HPDE6-E6E7 (cell line): ENCODE results near the gene TMEM101.
"Not testable (repeated sequence)": the region's sequence is repeated elsewhere in the genome, so short reads cannot be mapped to it uniquely, and the experiment has no call there.

ENCODE experiments used
- DNase-seq: peaks from one replicate; pipeline ENCODE4 v3.0.0; 2011; ENCODE audit warnings: missing footprints; ENCODE audit errors: extremely low spot score

The TMEM101 gene

DNA sequence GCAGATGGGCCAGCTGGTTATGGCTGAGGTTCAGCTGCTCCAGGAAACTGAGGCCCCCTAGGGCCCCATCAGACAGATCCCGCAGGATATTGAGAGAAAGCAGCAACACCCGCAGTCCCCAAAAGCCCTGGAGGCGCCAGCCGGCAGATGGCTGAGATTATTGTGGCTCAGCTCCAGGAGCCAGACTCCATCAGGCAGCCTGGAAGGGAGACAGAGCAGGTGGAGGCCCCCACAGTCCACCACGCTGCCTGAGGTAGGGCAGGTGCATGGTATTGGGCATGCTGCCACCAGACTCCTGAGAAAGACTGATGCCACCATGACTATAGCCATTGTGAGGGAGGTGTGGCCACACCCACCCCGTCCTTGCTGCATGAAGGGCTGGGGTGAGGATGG, 9.5 kb upstream of the TMEM101 start:
- no peak for DNase-seq

DNA sequence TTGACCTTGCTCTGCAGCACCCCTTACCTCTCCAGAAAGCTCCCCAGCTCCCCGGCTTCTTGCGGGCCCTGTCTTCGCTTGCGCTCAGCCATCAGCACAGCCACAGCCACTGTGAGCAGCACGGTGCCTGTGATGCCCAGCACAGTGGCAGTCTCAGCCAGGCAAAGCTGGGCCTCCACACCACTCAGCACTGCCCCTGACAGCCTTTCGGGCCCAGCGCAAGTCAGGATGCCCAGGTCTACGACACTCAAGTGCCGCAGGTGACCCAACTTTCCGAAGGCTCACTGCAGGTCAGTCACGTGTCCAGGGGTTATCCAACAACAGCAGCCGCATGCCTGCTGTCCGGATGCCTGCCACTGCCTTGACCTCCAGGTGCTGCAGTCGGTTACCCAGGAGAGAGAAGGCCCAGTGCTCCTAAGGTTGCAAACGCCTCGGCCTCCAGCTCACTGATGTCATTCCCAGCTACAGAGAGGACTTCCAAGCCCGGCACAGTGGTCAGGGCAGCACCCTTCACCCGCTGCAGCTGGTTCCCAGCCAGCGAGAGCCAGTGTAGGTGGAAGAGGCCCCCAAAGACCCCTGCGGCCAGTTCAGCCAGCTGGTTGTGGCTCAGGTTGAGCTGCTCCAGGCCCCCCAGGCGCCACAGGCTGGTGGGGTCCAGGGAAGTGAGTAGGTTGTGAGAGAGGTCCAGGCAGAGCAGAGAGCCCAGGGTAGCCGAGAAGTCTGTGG, 8.9 kb upstream of the TMEM101 start:
- DNase-seq: no peak

DNA sequence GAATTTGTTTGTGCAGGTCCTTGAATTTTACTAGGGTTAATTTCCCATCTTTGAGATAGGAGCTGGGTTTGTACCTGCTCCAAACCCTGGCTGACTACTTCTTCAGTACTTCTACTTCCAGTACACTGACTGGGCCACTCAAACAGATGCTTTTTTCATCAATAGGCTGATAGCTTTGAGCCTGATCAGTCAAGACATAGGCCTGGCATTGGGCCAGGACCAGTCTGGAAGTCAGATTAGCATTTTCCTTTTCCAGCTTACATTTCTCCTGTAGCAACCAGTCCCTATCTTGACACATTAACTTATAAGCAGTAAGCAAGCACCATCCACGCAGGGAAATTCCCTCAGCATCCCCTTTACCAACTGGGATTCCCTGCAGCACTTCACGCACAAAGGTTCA, 7.5 kb upstream of the TMEM101 start:
- DNase-seq: no peak

DNA sequence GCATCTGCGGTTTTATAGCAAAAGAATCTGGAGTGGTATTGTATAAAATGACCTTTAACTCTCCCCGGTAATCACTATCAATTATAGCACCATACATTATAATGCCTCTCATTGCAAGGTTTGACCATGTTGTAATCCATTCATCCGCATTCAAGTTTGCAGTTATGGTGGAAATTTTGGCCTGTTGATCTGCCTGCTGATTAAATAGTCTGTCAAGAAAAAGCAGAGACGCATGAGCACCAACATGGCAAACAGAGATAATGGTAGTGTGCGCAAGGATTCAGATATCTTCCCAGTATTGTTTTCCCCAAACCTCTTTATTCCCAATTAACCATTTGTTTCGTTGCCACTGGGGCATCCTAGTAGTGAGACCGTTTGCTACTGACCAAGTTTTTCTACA, 6.5 kb upstream of the TMEM101 start:
- DNase-seq: not testable (repeated sequence)

DNA sequence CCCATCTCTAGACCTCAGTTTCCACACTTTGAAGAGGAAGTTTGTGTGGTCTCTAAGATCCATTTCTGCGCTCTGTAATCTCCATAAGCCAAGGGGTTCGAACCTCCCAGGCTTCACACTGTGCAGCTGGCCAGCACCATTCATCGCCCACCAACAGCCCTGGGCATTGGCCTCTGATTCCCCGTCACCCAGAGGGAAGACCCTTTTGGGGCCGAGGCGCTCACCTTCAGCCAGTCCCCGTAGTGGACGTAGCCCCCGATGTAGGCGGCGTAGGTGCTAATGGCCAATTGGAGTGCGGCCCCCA, 678 bp downstream of the TMEM101 start:
- no peak for DNase-seq

DNA sequence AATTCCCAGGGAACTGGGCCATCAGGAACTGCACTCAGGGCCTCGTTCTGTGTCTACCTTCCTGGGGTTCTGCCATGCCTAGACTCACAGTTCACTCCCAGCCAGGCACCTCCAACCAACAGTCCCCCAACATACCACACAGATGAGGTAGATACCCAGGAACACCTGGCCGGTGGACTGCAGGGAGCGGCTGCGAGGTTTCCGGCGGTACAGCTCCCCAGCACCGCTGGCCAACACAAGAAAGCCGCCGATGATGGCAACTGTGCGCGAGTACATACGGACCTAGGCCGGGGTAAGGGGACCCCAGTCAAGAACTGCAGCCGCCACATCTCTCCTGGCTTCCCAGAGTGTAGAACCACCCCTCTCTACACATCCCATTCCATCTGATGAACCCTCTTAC, 1.9 kb downstream of the TMEM101 start:
- no peak for DNase-seq

DNA sequence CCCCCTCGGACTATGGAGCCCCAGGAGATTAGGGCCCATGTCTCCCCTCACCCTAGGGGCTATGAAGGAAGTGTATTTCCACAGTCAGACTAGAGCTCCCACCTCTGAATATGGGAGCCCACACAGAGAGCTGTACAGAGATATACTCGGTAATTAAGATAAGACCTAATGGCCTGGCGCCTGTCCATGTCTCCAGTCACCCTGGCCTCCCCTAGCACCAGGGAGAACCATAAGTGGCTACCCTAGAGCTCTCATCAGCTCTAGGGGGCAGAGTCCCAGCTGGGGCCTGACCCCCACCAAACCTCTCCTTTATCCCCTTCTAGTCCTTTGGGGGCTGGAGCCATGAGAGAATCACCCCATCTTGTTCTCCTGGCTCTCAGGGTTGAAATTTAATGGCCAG, 2.4 kb downstream of the TMEM101 start:
- DNase-seq: no peak

DNA sequence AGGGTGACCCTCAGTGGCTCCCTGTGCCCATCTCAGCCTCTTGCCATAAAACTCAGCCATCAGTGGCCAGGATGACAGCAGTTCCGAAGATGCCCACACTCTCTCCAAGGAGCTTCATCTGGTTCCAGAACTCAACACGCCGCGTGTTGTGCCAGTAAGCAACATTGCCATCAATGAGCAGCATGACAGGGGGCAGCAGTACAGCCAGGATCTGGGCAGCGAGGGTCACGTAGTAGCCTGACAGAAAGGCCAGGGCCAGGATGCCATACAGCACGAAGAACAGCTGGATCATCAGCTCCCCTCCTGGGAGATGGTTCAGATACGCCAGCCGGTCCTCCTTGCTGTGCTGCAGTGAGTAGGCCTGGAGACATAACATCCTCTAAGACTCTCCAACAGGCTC, 2.9 kb downstream of the TMEM101 start:
- DNase-seq: no peak

DNA sequence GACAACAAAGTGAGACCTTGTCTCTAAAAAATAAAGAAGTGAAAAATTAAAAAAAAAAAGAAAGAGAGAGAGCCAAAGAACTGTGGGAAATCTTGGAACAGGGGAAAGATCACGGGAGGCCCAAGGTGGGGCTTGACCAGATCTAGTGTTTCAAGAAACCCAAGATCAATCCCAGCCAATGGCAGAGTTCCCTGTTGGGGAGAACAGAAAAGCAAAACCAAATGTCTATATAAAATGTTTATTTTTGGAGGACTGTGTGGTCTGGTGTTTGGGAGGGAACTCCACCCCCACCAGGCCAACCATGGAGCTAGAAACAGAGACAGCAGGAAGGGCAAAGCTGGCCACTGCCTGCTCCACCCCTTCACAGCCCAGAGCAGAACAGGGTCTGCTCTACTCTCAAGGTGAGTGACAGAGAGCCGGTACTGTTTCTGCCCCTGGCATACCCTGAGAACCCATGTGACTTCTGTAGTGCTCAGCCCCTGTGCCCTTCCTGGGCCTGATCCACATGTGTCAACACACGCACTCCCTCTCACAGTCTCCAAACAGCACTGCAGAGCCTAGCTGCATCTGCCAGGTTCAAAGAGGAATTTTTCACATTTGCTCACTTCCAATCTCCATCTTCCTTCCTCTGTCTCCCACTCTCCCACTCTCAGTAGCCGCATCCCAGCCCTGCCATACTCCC, 3.7 kb downstream of the TMEM101 start:
- no peak for DNase-seq

DNA sequence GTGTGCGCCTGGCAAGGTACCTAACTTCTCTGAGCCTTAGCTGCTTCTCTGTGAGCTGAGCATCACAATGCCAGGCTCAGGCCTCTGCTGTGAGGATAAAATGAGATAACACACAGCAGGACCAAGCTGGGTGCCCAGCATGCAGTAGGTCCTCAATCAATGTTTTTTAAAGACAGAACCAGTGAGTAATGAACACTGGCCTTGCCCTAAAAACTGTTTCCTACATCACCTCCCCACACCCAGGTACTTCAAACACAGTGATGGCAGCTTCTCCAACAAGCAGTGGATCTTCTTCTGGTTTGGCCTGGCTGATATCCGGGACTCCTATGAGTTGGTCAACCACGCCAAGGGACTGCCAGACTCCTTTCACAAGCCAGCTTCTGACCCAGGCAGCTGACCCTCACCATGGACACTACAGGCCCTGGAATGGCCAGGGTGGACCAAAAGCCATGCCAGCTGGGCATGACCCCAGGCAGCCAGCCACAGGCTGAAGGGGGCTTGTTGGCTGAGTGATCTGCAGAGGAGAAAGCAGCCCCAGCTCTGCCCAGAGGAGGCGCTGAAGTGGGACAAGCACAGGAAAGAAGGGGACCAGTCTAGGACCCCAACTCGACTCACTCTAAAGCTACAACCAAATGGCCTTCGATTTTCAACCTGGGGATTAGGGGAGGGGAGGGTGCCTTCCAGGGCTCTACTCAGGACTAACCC, 6.4 kb downstream of the TMEM101 start:
- no peak for DNase-seq

DNA sequence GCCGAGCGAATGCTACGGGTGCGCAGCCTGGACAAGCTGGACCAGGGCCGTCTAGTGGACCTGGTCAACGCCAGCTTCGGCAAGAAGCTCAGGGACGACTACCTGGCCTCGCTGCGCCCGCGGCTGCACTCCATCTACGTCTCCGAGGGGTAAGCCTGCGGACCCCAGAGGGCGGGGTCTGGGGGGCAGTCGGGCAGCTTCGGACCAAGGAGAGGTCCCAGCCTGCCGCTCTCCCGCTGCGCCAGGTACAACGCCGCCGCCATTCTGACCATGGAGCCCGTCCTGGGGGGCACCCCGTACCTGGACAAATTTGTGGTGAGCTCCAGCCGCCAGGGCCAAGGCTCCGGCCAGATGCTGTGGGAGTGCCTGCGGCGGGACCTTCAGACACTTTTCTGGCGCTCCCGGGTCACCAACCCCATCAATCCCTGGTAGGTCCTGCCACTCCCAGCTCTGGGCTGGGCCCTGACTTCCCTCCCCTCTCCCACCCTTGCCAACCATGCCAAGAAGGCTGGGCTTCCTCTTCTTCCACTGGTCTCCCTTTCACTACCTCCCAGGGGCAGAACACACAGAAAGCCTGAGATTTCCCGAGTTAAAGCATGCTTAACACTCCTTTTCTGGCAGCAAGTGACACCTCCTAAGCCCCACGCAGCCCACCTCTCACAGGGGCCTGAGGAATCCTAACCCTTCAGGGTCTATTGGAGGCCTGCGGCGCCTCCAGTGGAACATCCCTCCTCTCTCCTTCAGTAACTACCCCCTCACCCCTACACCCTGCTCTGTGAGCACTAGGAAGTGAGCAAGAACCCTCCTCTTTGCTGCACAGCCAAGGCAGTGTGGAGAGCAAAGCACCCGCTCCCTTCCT, 7.2 kb downstream of the TMEM101 start:
- no peak for DNase-seq

DNA sequence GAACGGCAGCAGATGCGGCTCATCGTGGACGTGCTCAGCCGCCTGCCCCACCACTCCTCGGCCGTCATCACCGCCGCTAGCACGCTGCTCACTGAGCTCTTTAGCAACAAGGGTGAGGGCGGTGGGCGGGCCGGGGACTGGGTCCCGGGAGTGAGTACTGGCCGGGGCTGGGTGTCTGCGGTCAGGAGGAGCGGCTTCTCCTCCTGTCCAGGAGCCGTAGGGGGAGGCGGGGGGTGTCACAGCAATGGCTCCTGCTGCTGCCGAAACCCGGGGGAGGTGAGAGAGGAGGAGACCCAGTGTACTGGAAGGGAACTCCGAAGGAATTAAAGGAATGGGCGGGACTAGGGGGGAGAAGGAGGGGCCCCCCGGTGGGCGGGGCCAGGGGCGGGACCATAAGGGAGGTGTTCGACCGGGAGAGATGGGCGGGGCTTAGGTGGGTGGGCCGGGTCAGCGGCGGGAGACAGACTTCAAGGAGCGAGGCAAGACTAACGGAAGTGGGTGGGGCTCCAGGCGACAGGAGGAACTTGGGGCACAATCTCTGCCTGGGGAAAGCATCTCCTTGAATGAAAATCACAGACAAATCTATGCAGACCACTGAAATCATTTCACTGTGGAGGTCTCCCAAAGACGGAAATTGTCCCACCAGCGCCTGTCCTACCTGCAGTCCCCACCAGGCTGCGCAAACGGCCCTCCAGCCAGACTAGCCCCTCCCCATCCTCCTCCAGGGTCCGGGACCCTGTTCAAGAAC, 8.0 kb downstream of the TMEM101 start:
- peak; percentile 94 for DNase-seq

DNA sequence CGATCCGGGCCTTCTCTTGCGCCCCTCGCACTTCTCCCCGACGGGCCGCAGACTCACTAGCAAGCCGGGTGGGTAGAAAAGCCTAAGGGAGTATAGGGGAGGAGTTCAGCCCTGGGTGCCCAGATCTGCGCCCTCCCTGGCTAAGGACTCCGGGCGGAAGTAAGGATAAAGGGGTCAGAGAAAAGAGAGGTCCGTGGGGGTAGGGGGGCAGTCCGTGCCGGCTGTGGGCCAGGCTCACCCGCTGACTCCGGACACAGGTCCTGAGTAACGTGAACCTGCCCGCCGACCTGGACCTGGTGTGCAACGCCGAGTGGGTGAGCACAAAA, 8.5 kb downstream of the TMEM101 start:
- DNase-seq: no peak

DNA sequence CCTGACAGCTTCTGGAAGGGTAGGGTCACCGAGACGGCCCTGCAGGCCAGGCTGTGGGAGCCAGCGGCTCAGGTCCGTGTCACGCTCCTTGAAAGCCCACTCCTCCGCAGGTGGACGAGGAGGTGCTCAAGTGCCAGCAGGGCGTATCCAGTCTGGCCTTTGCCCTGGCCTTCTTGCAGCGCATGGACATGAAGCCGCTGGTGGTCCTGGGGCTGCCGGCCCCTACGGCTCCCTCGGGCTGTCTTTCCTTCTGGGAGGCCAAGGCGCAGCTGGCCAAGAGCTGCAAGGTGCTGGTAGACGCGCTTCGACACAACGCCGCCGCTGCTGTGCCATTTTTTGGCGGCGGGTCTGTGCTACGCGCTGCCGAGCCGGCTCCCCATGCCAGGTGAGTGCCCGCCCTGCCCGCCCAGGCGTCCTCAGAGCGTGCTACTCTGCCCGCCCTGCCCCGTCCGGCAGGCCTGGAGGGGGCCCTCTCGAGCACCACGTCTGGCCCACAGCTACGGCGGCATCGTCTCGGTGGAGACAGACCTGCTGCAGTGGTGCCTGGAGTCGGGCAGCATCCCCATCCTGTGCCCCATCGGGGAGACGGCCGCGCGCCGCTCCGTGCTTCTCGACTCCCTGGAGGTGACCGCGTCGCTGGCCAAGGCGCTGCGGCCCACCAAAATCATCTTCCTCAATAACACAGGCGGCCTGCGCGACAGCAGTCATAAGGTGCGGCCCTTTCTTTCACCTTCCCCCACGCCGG, 9.1 kb downstream of the TMEM101 start:
- peak; percentile 66 for DNase-seq

DNA sequence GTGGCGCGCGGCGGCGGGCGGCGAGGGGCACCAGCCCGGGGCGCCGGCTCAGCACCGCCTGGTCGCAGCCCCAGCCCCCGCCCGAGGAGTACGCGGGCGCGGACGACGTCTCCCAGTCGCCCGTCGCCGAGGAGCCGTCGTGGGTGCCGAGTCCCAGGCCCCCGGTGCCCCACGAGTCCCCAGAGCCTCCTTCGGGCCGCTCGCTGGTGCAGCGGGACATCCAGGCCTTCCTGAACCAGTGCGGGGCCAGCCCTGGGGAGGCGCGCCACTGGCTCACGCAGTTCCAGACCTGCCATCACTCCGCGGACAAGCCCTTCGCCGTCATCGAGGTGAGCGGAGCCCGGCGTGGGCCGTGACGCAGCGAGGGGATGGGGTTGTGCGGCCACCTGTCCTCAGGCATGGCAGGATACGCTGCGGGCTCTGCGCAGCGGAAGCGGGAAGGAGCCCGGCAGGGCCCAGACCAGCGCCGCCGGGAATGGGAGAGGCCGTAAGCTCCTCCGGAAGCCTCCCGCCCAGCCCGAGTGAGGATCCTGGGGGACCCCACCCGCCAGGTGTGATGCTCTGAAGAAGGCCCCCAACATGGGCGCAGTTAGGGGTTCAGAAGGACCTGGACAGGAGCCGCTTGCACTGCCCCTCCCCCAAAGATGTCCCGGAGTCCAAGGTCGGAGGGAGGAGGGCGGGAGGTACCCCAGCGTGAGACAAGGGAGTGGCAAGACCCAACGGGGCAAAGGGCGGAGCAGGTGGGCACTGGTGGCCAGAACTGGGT, 9.8 kb downstream of the TMEM101 start:
- no peak for DNase-seq

DNA sequence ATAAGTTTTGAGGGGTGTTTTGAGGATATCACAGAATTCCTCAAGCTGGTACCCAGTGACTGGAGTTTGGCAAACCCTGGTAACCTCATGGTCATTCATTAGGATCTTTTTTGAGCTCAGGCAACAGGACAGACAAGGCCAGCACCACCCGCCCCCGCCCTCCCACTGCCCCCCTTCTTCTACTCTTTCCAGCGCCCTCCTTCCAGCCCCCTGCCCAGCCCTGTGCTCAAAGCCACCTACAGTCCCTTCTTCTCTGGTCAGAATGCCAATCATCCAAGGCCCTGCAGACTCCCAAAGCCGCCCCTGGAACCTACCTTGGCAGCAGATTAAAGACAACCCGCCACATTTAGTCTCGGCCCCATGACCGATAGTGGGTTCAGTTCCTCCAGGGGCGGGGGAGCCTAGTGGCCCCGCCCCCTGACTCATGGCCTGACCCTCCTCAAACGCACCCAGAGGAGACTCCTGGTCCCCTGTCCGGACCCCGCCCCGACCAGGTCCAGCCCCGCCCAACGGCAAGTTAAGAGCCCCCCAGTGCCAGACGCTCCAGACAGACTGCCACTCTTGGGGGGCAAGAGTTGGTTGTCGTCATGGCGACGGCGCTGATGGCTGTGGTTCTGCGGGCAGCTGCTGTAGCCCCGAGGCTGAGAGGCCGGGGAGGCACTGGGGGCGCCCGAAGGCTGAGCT, 10.5 kb downstream of the TMEM101 start, which contains the start of gene NAGS:
Gene NAGS (plus strand): TSS at position 546 of the 684 bp plus-strand sequence. CDS start 42 bp downstream, at position 588.
- no peak for DNase-seq

DNA sequence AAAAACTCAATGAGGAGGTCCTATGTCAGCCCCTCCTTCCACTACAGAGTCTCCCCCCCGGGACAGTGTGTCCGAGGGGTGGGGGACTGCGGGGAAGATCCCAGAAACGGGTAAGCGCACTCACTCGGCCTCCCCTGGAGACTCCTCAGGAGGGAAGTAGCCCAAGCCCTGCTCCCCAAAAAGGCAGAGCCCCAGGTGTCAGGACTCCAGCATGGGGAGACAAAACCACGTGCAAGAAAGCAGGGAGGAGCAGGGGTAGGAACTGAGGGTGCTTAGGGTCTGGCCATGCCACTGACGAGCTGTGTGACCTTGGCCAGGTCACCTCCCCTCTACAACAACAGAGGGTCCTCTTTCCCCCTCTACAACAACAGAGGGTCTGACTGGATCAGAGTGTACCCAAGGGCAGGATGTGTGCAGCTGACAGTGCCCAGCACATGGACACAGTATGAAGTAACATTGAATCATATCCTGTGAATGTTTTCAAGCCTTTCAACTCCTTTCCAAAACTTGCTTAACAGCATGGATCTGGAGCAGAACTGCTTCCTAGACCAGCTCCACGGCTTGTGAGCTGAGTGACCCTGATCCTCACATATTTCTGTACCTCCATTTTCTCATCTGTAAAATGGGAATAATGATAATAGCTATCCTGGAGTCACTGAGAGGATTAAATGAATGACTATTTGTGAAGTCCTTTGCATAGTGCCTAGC, 12.5 kb downstream of the TMEM101 start:
- no peak for DNase-seq

DNA sequence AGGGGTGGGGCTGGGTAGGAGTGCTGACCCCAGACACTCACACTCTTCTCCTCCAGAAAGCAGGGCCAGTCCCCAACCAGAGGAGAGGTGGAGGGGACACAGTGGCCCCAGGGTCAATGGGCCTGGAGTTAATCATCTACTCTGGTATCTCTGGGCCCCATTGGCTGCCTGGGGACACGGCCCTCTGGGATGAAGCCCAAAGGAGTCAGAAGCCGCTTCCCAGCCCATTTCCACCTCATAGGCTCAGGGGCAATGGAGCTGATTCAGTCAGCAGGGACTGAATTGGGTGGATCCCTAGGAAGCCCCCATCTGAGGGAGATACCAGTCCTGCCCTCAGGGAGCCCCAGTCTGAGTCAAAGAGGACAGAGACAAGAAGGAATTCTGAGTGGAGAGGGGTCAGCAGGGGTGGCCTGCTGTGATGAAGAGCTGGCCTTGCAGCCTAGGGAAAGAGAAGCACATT, 13.3 kb downstream of the TMEM101 start:
- DNase-seq: no peak
